HL-60 (cell line): ENCODE data around the gene STAT2.

Experiments used
- DNase-seq, 2 experiments: peaks; one replicate each; pipeline ENCODE4 v3.0.0-alpha.2; 2010 to 2020; ENCODE audit warnings: low read depth in 1 of 2, low spot score in 1 of 2
- H3K27ac ChIP-seq: fragments of 250-450 bp; sonication (Bioruptor Pico); replicated peaks from 2 replicates; pipeline ENCODE4 v1.5.1; 2020; ENCODE audit warnings: mild to moderate bottlenecking, moderate library complexity
- H3K27me3 ChIP-seq: fragments of 250-450 bp; sonication (Bioruptor Pico); 2 replicates; pipeline ENCODE4 v1.5.1; 2021; ENCODE audit warnings: mild to moderate bottlenecking, moderate library complexity; ENCODE audit not compliant: insufficient read depth, poor library complexity, severe bottlenecking
- H3K4me3 ChIP-seq: replicated peaks from 2 replicates; pipeline ENCODE4 v1.5.1; 2011; ENCODE audit warnings: mild to moderate bottlenecking, control low read depth, low read length; ENCODE audit not compliant: insufficient read depth
- CTCF ChIP-seq: IDR thresholded peaks from one replicate; pipeline ENCODE4 v1.5.1; 2011; ENCODE audit warnings: low read length, control low read depth, inconsistent platforms; ENCODE audit not compliant: insufficient read depth
- GABPA ChIP-seq: IDR thresholded peaks from 2 replicates; pipeline ENCODE4 v1.6.1; 2012; ENCODE audit warnings: low read depth
- POLR2AphosphoS5 ChIP-seq: IDR thresholded peaks from 2 replicates; pipeline ENCODE4 v1.6.1; 2012; ENCODE audit warnings: low read depth
- REST ChIP-seq: IDR thresholded peaks from 2 replicates; pipeline ENCODE4 v1.6.1; 2012; ENCODE audit warnings: low read depth; ENCODE audit not compliant: insufficient replicate concordance
- SPI1 ChIP-seq: IDR thresholded peaks from 2 replicates; pipeline ENCODE4 v1.6.1; 2012; ENCODE audit warnings: low read depth, mild to moderate bottlenecking, borderline replicate concordance

STAT2 gene

GRCh38 chr12:56366948-56367347, 7.0 kb upstream of the STAT2 start:
- no peaks in the 10 kb centered on the region for H3K27me3 ChIP-seq
- DNase-seq: no peak
- TF ChIP-seq SPI1 (no peak), CTCF (no peak), GABPA (no peak), POLR2AphosphoS5 (no peak), REST (no peak)
- H3K4me3 ChIP-seq: no peak overlapping the region
- no peak overlapping the region for H3K27ac ChIP-seq

- TF ChIP-seq CTCF: no peak
- no peak for TF ChIP-seq POLR2AphosphoS5
- no peak for TF ChIP-seq REST
- TF ChIP-seq GABPA: no peak
- TF ChIP-seq SPI1: no peak
- Histone ChIP-seq H3K4me3 (no peak within 1 kb of the TSS), H3K27me3 (no peaks in the 10 kb centered on the region), H3K27ac (no peak within 1 kb of the TSS)
- no peak for DNase-seq
These were observed 2.5 kb upstream of the STAT2 start, which contains the start of gene APOF for GRCh38 chr12:56362130-56363059. APOF (minus strand) TSS chr12:56362857; CDS start chr12:56362745, 112 bp downstream.

- TF ChIP-seq REST (no peak), GABPA (no peak), SPI1 (no peak), POLR2AphosphoS5 (no peak), CTCF (no peak)
- H3K27ac ChIP-seq: no peak overlapping the region
- H3K4me3 ChIP-seq: no peak overlapping the region
- no peak for DNase-seq
- H3K27me3 ChIP-seq: no peaks in the 10 kb centered on the region
These were observed 1.7 kb upstream of the STAT2 start for GRCh38 chr12:56361487-56362129.
